ENCODE results near the gene DNAAF5.

The DNAAF5 gene

DNA sequence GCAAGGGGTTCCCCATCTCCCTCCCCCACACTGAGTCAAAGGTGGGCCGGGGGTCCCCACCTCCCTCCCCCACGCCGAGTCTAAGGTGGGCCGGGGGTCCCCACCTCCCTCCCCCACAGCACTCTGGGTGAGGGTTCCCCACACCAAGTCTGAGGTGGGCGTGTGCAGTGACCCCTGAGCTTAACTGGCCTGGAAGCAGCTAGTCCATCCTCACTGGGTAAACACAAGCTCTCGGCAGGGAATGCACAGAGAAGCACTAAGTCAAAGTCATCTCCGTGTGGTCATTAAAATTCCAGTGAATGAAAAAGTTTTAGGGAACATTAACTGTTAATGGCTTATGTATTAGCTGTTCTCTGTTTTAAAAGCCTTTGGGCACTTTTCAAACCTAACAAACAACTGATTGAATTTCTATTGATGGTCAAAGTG is 44.3 kb downstream of the DNAAF5 start:
- DNase-seq, result no peak

GRCh38 chr7:771234-772004 is 44.9 kb downstream of the DNAAF5 start:
- peak; percentile 18 for DNase-seq

DNA sequence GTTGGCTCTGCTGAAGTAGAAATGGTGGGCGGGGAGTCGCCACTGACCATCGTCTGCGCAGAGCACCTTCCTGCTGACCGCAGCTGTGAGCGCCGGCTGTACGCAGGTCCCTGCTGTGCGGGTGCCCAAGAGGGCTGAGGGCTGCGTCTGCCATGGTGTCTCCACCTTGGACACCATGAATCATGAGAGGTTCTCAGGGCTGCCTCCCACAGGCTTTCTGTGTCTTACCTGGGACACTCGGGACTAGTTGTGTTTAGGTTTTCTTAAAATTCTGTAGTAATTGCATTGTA is 45.5 kb downstream of the DNAAF5 start:
- no peak for DNase-seq

DNA sequence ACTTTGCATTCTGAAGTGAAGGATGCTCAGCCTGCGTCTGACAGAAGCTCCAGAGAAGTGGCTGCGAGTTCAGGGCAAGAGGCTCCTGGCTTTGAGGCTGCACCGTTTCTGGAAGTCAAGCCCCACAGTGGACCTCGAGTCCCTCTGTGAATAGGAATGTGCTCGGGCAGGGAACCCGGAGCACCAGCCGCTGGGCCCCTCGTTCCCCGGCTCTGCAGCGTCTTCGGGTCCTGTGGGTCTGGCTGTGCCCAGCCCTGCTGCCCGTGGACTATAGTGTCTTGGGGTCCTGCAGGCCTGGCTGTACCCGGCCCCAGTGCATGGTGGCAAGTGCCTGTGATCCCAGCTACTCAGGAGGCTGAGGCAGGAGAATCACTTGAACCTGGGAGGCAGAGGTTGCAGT is 45.9 kb downstream of the DNAAF5 start:
- DNase-seq, result no peak

DNA sequence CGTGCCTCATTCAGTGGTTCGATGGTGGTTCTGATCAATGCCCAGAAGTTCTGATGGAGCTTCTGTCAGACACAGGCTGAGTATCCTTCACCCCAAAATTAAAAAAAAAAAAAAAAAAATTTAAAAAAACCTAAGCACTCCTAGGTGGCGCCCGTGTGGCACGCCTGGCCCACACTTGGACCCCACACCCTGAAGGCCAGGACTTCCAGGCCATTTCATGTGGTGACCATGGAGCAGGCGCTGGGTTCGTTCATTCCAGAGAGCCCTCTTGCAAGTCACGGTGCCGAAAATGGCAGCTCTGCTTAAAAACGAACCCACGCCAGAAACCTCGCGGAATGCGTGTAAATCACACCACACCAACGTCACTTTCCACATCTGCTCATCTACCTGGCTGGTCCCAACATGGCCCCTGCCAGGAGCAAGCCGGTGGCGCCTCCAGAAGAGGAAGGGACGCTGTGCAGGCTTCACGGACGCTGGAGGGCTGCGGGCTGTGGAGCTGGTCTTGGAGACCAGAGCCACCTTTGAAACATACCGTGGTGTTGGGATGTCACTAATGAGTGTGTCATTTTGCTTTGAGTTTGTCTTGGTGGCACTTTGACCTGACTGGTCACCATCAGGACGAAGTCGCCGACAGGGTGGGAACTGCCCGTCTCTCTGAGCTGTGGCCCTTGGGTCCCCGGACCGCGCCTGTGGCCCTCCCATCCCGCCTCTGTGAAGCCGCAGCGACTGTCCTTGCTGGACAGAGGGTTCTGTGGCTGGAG is 46.5 kb downstream of the DNAAF5 start:
- no peak for DNase-seq

GRCh38 chr7:773622-773915 is 47.1 kb downstream of the DNAAF5 start:
- no peak for DNase-seq

DNA sequence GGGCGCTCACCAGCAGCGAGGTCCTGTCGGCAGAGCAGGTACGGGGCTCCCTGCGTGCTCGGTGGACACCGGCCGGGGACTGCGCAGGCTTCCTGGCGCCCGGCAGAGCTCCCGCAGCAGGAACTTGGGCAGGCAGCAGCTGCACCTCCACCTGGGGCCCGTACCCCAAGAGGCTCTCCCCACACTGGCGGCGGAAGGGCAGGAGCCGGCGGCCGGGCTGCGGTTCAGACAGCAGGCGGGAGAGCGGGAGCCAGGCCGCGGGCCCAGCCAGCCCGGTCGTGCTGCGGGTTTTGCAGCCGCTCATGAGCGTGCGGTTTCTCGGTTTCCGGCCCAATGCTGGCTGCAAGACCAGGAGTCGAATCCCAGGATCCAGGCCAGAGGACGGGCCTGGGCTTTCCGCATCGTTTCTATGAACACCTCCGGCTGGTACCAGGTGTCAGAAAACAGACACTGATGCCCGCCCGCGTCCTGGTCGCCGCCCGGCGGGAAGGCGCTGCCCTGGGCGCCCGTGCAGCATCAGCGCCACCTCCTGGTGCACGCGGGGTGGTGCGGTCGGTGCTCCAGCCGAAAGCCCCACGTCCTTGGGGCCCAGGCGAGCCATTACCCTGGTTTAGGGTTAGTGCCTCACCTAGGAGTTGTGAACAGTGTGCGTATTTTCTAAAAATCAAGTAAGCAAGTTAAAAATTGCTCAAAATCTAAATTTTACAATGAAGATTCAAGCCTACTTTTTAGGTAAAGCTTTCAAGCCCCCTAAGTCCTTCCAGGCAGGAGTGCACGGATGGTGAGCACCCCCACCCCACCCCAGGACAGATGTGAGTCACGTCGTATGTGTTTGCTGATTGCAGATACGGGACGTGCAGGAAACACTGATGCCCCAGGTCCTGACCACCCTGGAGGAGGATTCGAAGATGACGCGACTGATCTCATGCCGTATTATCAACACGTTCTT is 47.9 kb downstream of the DNAAF5 start:
- DNase-seq, result peak; percentile 74

GRCh38 chr7:776381-776780 is 49.9 kb downstream of the DNAAF5 start:
- DNase-seq, result no peak

- DNase-seq, result no peak
Observed at GRCh38 chr7:776992-777727, 50.7 kb downstream of the DNAAF5 start.

GRCh38 chr7:777728-778078 is 51.2 kb downstream of the DNAAF5 start:
- no peak for DNase-seq

DNA sequence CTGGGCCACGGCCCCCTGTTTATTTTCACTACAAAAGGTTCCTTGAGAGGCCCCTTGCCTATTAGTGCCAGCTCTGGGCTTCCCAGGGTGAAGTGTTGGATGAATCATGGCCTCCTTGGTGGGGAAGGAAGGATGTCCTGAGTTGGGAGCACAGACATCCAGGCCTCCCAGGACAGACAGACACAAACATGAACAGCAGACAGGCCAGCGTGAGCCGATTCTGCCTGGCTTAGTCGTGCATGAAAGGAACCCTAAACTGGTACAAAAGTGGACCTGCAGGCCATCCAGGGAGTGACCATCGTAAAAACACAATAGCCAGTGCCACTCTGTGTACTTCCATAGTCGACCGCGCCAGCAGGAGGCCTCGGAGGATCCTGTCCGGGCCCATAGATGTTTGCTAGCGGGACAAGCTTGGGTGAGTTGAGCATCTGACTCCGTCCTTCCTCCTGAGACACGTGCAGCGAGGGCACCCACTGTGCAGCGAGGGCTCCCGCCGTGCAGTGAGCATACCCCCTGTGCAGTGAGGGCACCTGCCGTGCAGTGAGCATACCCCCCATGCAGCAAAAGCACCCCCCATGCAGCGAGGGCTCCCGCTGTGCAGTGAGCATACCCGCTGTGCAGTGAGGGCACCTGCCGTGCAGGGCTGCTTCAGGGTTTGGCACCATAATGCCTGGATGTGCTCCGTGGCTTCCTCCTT is 51.9 kb downstream of the DNAAF5 start:
- no peak for DNase-seq

DNA sequence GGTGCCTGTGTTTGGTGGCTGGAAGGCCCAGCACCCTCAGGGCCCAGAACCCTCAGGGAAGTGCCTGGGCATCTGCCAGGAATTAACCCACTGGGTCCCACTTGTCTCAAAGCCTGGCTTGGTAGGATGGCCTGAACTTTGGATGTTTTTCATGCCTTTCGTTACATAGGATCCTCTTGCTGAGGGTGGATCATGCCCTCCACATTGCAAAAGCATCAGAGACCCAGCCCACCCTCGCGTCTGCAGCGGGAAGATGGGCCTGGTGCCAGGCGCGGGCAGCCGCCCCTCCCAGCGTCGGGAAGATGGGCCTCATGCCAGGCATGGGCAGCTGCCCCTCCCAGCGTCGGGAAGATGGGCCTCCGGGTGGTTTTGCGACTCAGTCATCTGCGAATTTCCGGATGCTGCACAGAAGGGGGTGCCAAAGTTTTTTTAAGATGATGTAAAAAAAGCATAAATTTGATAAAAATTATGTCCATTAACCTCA is 52.5 kb downstream of the DNAAF5 start:
- DNase-seq, result no peak

- no peak for DNase-seq
Observed at GRCh38 chr7:779480-779879, 53.0 kb downstream of the DNAAF5 start.

- no peak for DNase-seq
Observed at GRCh38 chr7:780081-780480, 53.6 kb downstream of the DNAAF5 start.

DNA sequence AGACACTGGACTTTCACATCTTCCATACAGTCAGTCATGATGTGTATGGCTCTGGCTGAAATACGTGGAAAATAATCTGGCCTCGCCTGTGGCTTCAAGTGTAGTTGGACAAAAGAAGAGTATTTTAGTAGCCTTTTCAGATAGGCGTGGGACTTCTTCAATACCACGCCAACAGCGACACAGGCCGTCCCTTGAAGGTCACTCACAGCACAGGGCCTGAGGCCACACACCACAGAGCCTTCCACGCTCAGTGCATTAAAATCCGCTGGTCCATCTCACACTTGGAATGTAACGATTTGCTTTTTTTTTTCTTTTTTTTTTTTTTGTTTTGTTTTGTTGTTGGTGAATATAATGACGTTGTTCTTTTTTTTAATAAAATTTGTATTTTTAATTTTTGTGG is 54.0 kb downstream of the DNAAF5 start:
- DNase-seq, result no peak

DNA sequence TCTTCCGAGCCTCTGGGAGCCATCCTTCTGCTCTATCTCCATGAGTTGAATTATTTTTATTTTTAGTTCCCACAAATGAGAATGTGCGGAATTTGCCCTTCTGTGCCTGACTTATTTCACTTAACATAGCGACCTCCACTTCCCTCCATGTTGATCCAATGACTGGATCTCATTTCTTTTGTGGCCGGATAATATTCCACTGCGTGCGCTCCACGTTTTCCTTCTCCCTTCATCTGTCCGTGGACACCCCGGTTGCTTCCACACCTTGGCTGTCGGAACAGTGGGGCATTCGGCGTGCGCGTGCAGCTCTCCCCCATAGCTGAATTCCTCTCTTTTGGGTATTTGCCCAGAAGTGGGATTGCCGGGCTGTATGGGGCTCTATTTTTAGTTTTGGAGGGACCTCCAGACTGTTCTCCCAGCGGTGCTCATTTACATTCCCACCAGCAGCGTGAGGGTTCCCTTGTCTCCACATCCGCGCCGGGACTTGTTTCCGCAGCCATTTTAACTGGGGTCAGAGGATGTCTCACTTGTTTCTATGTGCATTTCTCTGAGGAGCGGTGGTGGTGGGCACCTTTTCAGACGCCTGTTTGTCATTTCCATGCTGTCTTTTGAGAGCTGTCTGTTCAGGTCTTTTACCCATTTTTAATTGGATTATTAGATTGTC is 54.8 kb downstream of the DNAAF5 start:
- no peak for DNase-seq

- DNase-seq, result no peak
Observed at GRCh38 chr7:781936-782529, 55.5 kb downstream of the DNAAF5 start.

- no peak for DNase-seq
Observed at GRCh38 chr7:782718-783449, 56.4 kb downstream of the DNAAF5 start.

GRCh38 chr7:783556-784490 is 57.3 kb downstream of the DNAAF5 start:
- no peak for DNase-seq

Measured in stimulated activated CD4-positive, alpha-beta T cell treated with anti-CD3 and anti-CD28 coated beads, Interleukin-15, amount 100 ng/mL, for 24 hours (primary cell).